ENCODE results near the gene KRT15.

KRT15 gene

GRCh38 chr17:41518789-41519449, at the start of gene KRT15:
Gene KRT15, minus strand, starts transcription at chr17:41518890. Its CDS starts 63 bp downstream, at chr17:41518827.
- no peak for DNase-seq

GRCh38 chr17:41567317-41567716, 48.6 kb upstream of the KRT15 start:
- DNase-seq = no peak

- DNase-seq = no peak
Measured at GRCh38 chr17:41565338-41565737, 46.6 kb upstream of the KRT15 start.

- DNase-seq = no peak
Measured at GRCh38 chr17:41563607-41564170, 45.0 kb upstream of the KRT15 start.

GRCh38 chr17:41561554-41561953, 42.9 kb upstream of the KRT15 start:
- DNase-seq = no peak

- DNase-seq = no peak
Measured at GRCh38 chr17:41559548-41559947, 40.9 kb upstream of the KRT15 start.

GRCh38 chr17:41556931-41557330, 38.2 kb upstream of the KRT15 start:
- no peak for DNase-seq

- no peak for DNase-seq
Measured at GRCh38 chr17:41556306-41556705, 37.6 kb upstream of the KRT15 start.

GRCh38 chr17:41555105-41555887, 36.6 kb upstream of the KRT15 start:
- no peak for DNase-seq

- no peak for DNase-seq
Measured at GRCh38 chr17:41553987-41554680, 35.4 kb upstream of the KRT15 start.

GRCh38 chr17:41553176-41553575, 34.5 kb upstream of the KRT15 start:
- no peak for DNase-seq

GRCh38 chr17:41552455-41552854, 33.8 kb upstream of the KRT15 start:
- no peak for DNase-seq

GRCh38 chr17:41551365-41551764, 32.7 kb upstream of the KRT15 start:
- no peak for DNase-seq

GRCh38 chr17:41549596-41550039, 30.9 kb upstream of the KRT15 start:
- DNase-seq = no peak

GRCh38 chr17:41548844-41549595, 30.3 kb upstream of the KRT15 start:
- peak; percentile 36 for DNase-seq

GRCh38 chr17:41547921-41548843, 29.5 kb upstream of the KRT15 start:
- peak; percentile 31 for DNase-seq

- no peak for DNase-seq
Measured at GRCh38 chr17:41547378-41547841, 28.7 kb upstream of the KRT15 start.

- DNase-seq = no peak
Measured at GRCh38 chr17:41546819-41547218, 28.1 kb upstream of the KRT15 start.

GRCh38 chr17:41545829-41546410, 27.2 kb upstream of the KRT15 start:
- DNase-seq = no peak

- no peak for DNase-seq
Measured at GRCh38 chr17:41544935-41545334, 26.2 kb upstream of the KRT15 start.

GRCh38 chr17:41544491-41544892, 25.8 kb upstream of the KRT15 start:
- peak; percentile 65 for DNase-seq
